Kidney (tissue), 14 donors: ENCODE measurements around the gene UNC13B. TPM values are rescaled to one million over a fixed set of nuclear protein-coding genes. Genes with fewer than 3 reads are reported as not detected.

Experiments used
- DNase-seq, 5 donors: peaks; one replicate each; pipeline ENCODE4 v3.0.0-alpha.2; 2013 to 2020
- FAIRE-seq: peaks from 2 replicates; lab custom pipeline; 2012; peaks lifted over from hg19 to GRCh38; lab: Jason Lieb, UNC
- H3K27ac ChIP-seq, 2 donors: one replicate each; pipeline ENCODE4 v1.7.0; 2013; ENCODE audit warnings: low read depth in 2 of 2, low read length in 2 of 2, inconsistent platforms in 1 of 2
- H3K27me3 ChIP-seq: one replicate; pipeline ENCODE4 v1.7.1; 2013; ENCODE audit warnings: low read length, inconsistent platforms; ENCODE audit not compliant: control insufficient read depth, insufficient read depth
- H3K36me3 ChIP-seq, 3 donors: one replicate each; pipeline versions ENCODE4 v1.7.0 to v1.7.1; 2013; ENCODE audit warnings: low read length in 3 of 3, control low read depth in 1 of 3, inconsistent platforms in 1 of 3; ENCODE audit not compliant: insufficient read depth in 3 of 3, control insufficient read depth in 2 of 3
- H3K4me1 ChIP-seq, 3 donors: one replicate each; pipeline versions ENCODE4 v1.7.0 to v1.7.1; 2013; ENCODE audit warnings: low read length in 3 of 3, inconsistent platforms in 1 of 3, low read depth in 1 of 3; ENCODE audit not compliant: control insufficient read depth in 2 of 3, insufficient read depth in 2 of 3
- H3K4me3 ChIP-seq, 3 donors: one replicate each; pipeline versions ENCODE4 v1.7.0 to v1.8.1; 2013; ENCODE audit warnings: low read length in 3 of 3, control low read depth in 1 of 3, inconsistent platforms in 1 of 3
- H3K9ac ChIP-seq, 3 donors: one replicate each; pipeline versions ENCODE4 v1.7.0 to v1.7.1; 2013; ENCODE audit warnings: low read length in 3 of 3, control low read depth in 1 of 3, inconsistent platforms in 1 of 3
- H3K9me3 ChIP-seq, 3 donors: one replicate each; pipeline versions ENCODE4 v1.7.0 to v1.7.1; 2013; ENCODE audit warnings: low read length in 3 of 3, control low read depth in 1 of 3, inconsistent platforms in 1 of 3; ENCODE audit not compliant: control insufficient read depth in 2 of 3, insufficient read depth in 1 of 3
- CTCF ChIP-seq: IDR thresholded peaks from 3 replicates; pipeline ENCODE4 v1.5.1; 2012; ENCODE audit warnings: mild to moderate bottlenecking, moderate library complexity, borderline replicate concordance; ENCODE audit not compliant: insufficient read depth; ENCODE audit errors: extremely low read depth
- intact Hi-C: fragments of 100-400 bp; cut with DNase I; formaldehyde crosslinking; loops from one replicate; pipeline ENCODE4 v1.11.1; 2022
- polyA plus RNA-seq: library from polyadenylated mRNA; stranded (reverse); fragments of 350-450 nt; fragmentation: Illumina TruSeq; extraction: RNeasy Lipid Tissue Mini Kit (QIAGEN cat#74804); gene quantifications from one replicate; pipeline ENCODE4 v1.2.3, GENCODE V29; 2014; ENCODE audit warnings: low read depth, low replicate concordance; ENCODE audit not compliant: insufficient read depth
- total RNA-seq: library from RNA; stranded (reverse); fragmentation: NEBNext Ultra II Directional; extraction: Animal tissue kit (Norgen Biotek cat#: 25700); gene quantifications from one replicate; pipeline ENCODE4 v1.2.1, GENCODE V29; 2021
- donor health status: control.
- donor health status: control.
- donor health status: control.
- donor health status: control.
- donor health status: control.
- donor health status: DM: yes; HTN: yes; CAD: no.
- donor health status: Normal renal cell carcinoma (clear cell type).

Gene UNC13B
- total and polyA plus RNA-seq, 2 donors from 2014 or later: 20.8 to 43.6 TPM

GRCh38 chr9:35426627-35427026 lies 264.8 kb downstream of the UNC13B start:
- DNase-seq (no peak), FAIRE-seq (no peak)
- Histone ChIP-seq H3K27ac (no peak overlapping the region), H3K9me3 (no peaks in the 10 kb centered on the region), H3K36me3 (no peaks in the 10 kb centered on the region), H3K4me1 (no peaks in the 10 kb centered on the region), H3K27me3 (no peaks in the 10 kb centered on the region), H3K9ac (no peak overlapping the region), H3K4me3 (no peak overlapping the region)
- intact Hi-C loops: no loop called here
- no peak for TF ChIP-seq CTCF

- intact Hi-C loops: no loop called here
- no peaks in the 10 kb centered on the region for H3K9me3 ChIP-seq
- H3K4me1 ChIP-seq: no peaks in the 10 kb centered on the region
- no peak overlapping the region for H3K9ac ChIP-seq
- no peaks in the 10 kb centered on the region for H3K27me3 ChIP-seq
- no peak for DNase-seq
- TF ChIP-seq CTCF: no peak
- FAIRE-seq: no peak
- H3K4me3 ChIP-seq: no peak overlapping the region
- H3K27ac ChIP-seq: no peak overlapping the region
- no peaks in the 10 kb centered on the region for H3K36me3 ChIP-seq
These were observed 269.7 kb downstream of the UNC13B start for GRCh38 chr9:35431467-35431866.

GRCh38 chr9:35432076-35432475 lies 270.3 kb downstream of the UNC13B start:
- Histone ChIP-seq H3K9ac (no peak overlapping the region), H3K9me3 (no peaks in the 10 kb centered on the region), H3K4me3 (no peak overlapping the region), H3K36me3 (no peaks in the 10 kb centered on the region), H3K27ac (no peak overlapping the region), H3K4me1 (no peaks in the 10 kb centered on the region), H3K27me3 (no peaks in the 10 kb centered on the region)
- intact Hi-C loops: no loop called here
- FAIRE-seq (no peak), DNase-seq (no peak)
- TF ChIP-seq CTCF: no peak

- Histone ChIP-seq H3K27ac (no peak overlapping the region), H3K9ac (no peak overlapping the region), H3K27me3 (no peaks in the 10 kb centered on the region), H3K9me3 (no peaks in the 10 kb centered on the region), H3K4me1 (no peaks in the 10 kb centered on the region), H3K36me3 (no peaks in the 10 kb centered on the region), H3K4me3 (no peak overlapping the region)
- no peak for DNase-seq
- no peak for FAIRE-seq
- intact Hi-C loops: no loop called here
- no peak for TF ChIP-seq CTCF
These were observed 275.1 kb downstream of the UNC13B start for GRCh38 chr9:35436933-35437332.
